ENCODE results near the gene STAT1. TPM values are rescaled to one million over a fixed set of nuclear protein-coding genes. Genes with fewer than 3 reads are reported as not detected.

The STAT1 gene
- polyA plus RNA-seq, 2 donors = 6.4 to 16.7 TPM

DNA sequence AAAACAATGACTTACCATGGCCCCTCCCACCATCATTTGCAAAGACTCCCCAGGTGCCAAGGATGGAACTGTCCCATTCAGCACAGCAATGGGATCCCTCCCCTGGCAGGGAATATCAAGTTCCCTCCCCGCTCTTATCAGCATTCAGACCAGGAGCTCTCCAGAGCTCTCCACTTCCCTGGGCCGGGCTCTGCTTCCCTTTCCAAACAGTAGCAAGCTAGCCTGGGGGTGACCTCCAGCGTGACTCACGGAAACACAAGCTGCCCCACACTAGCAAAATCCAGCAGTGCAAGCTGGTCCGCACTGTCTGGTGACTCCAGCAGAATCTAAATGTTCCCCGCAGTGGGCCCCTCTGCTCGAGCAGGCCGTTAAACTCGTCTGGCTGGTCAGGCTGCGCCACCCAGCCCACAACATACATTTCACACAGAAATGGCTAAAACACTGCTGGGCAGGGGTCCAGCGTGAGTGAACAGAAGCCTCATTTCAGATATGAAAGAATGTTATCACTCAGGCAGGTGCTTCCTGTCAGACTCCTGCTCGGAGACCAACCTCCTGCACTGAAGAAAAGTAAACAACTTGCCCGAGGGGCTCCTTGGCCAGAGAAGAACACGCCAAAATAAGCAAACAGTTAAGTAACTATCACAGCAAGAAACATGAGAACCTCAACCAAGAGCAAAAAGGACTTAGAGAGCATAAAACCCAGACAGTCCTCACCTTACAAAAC, 33.9 kb downstream of the STAT1 start:
- Histone ChIP-seq H3K4me1 (ENCODE audit: control insufficient read depth in 2 of 2, insufficient read depth in 2 of 2, low read length in 1 of 2) (no peaks in the 10 kb centered on the region), H3K27ac (ENCODE audit: low read depth in 2 of 2, low read length in 1 of 2) (no peak overlapping the region), H3K4me3 (ENCODE audit: low read depth in 1 of 2, low read length in 2 of 2) (no peak overlapping the region), H3K27me3 (ENCODE audit: control insufficient read depth in 1 of 2, insufficient read depth in 2 of 2, low read length in 2 of 2) (no peaks in the 10 kb centered on the region), H3K9me3 (ENCODE audit: control insufficient read depth in 2 of 2, insufficient read depth in 1 of 2, low read depth in 1 of 2, low read length in 1 of 2) (no peaks in the 10 kb centered on the region), H3K36me3 (ENCODE audit: control insufficient read depth in 2 of 2, insufficient read depth in 2 of 2, low read length in 1 of 2) (peaks cover 31 to 35% of the 10 kb centered on the region in 2 donors)
- 51 to 65% methylated on average over 14 of the region's 14 CpGs for WGBS, 2 donors

GRCh38 chr2:190978389-190979053, 35.5 kb downstream of the STAT1 start:
- no peaks in the 10 kb centered on the region for H3K27me3 ChIP-seq (ENCODE audit: control insufficient read depth in 1 of 2, insufficient read depth in 2 of 2, low read length in 2 of 2)
- H3K4me1 ChIP-seq (ENCODE audit: control insufficient read depth in 2 of 2, insufficient read depth in 2 of 2, low read length in 1 of 2) = no peaks in the 10 kb centered on the region
- WGBS, 2 donors = 91 to 93% methylated on average over 17 of the region's 17 CpGs
- no peaks in the 10 kb centered on the region for H3K9me3 ChIP-seq (ENCODE audit: control insufficient read depth in 2 of 2, insufficient read depth in 1 of 2, low read depth in 1 of 2, low read length in 1 of 2)
- H3K27ac ChIP-seq (ENCODE audit: low read depth in 2 of 2, low read length in 1 of 2) = no peak overlapping the region
- peaks cover 32 to 38% of the 10 kb centered on the region in 2 donors for H3K36me3 ChIP-seq (ENCODE audit: control insufficient read depth in 2 of 2, insufficient read depth in 2 of 2, low read length in 1 of 2)
- no peak overlapping the region for H3K4me3 ChIP-seq (ENCODE audit: low read depth in 1 of 2, low read length in 2 of 2)

DNA sequence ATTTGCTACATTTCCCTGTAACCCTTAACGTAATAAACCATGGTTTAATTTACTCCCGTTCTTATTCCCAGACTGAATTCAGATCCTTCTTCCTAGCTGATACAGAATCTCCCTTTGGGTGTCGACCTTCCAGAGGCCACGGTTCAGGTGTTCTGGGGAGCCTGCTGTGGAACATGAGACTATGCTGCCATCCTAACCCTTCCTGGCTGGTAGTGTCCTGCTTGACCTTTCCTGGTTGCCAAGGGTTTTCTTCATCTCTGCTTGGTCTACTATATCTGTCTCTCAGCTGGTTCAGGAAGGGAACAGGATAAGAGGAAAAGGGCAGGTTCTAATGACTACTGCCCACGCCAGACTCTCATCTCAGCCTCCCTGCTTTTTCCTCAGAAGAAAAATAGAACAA, 36.5 kb downstream of the STAT1 start:
- WGBS, 2 donors = 89 to 92% methylated on average over 5 of the region's 5 CpGs
- peaks cover 30 to 41% of the 10 kb centered on the region in 2 donors for H3K36me3 ChIP-seq (ENCODE audit: control insufficient read depth in 2 of 2, insufficient read depth in 2 of 2, low read length in 1 of 2)

DNA sequence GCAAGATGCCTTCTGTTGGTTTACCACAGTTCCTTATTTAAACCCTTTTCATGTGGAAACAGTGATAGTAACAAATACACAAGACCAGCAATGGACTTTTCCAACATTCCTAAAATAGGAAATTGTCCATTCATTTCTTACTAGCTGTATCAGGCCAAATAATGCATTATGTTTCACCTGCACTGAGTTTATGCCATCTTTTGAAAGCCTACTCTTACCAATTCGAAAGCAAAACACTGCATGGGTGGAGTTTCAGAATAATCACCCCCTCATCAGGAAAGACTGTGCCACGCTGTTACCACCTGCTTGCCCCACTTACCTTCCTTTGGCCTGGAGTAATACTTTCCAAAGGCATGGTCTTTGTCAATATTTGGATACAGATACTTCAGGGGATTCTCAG, 37.5 kb downstream of the STAT1 start:
- Histone ChIP-seq H3K4me1 (ENCODE audit: control insufficient read depth in 2 of 2, insufficient read depth in 2 of 2, low read length in 1 of 2) (no peaks in the 10 kb centered on the region), H3K27ac (ENCODE audit: low read depth in 2 of 2, low read length in 1 of 2) (no peak overlapping the region), H3K27me3 (ENCODE audit: control insufficient read depth in 1 of 2, insufficient read depth in 2 of 2, low read length in 2 of 2) (no peaks in the 10 kb centered on the region), H3K9me3 (ENCODE audit: control insufficient read depth in 2 of 2, insufficient read depth in 1 of 2, low read depth in 1 of 2, low read length in 1 of 2) (no peaks in the 10 kb centered on the region), H3K36me3 (ENCODE audit: control insufficient read depth in 2 of 2, insufficient read depth in 2 of 2, low read length in 1 of 2) (peaks cover 30 to 38% of the 10 kb centered on the region in 2 donors), H3K4me3 (ENCODE audit: low read depth in 1 of 2, low read length in 2 of 2) (no peak overlapping the region)
- 88 to 93% methylated on average over 2 of the region's 2 CpGs for WGBS, 2 donors

More for the DNA sequence above, 36.5 kb downstream of the STAT1 start:
- H3K4me1 ChIP-seq (ENCODE audit: control insufficient read depth in 2 of 2, insufficient read depth in 2 of 2, low read length in 1 of 2) = no peaks in the 10 kb centered on the region
- H3K27ac ChIP-seq (ENCODE audit: low read depth in 2 of 2, low read length in 1 of 2) = no peak overlapping the region
- no peaks in the 10 kb centered on the region for H3K27me3 ChIP-seq (ENCODE audit: control insufficient read depth in 1 of 2, insufficient read depth in 2 of 2, low read length in 2 of 2)
- no peaks in the 10 kb centered on the region for H3K9me3 ChIP-seq (ENCODE audit: control insufficient read depth in 2 of 2, insufficient read depth in 1 of 2, low read depth in 1 of 2, low read length in 1 of 2)
- H3K4me3 ChIP-seq (ENCODE audit: low read depth in 1 of 2, low read length in 2 of 2) = no peak overlapping the region

DNA sequence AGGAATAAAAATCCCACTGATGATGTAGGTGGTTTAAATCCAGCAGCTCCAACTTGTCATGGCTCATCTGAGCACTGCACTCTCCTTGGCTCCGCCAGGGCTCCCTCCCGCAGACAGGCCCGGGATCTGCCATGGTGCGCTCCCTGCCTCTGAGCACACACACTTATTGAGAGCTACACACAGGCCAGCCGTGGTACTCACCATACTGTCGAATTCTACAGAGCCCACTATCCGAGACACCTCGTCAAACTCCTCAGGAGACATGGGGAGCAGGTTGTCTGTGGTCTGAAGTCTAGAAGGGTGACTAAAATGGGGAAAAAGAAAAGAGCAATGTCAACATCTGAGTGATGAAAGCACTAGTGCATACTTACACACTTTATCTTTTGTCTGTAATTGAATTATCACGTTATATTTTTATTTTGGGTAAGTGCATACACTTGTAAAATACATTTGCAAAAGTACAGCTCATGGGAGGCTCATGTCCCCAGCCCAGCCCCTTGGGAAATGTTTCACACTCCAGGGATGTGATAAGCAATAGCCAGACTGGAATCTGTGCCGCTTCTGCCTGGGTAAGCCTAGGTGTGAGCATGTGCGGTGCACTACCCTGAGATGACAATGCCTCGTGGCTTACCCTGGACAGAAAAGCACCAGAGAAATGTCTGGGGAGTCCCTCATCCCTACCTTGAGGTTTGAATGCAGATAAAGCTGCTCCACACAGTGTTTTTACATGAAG, 39.2 kb downstream of the STAT1 start:
- Histone ChIP-seq H3K27ac (ENCODE audit: low read depth in 2 of 2, low read length in 1 of 2) (no peak overlapping the region), H3K36me3 (ENCODE audit: control insufficient read depth in 2 of 2, insufficient read depth in 2 of 2, low read length in 1 of 2) (peaks cover 30 to 44% of the 10 kb centered on the region in 2 donors), H3K4me1 (ENCODE audit: control insufficient read depth in 2 of 2, insufficient read depth in 2 of 2, low read length in 1 of 2) (no peaks in the 10 kb centered on the region), H3K4me3 (ENCODE audit: low read depth in 1 of 2, low read length in 2 of 2) (no peak overlapping the region), H3K27me3 (ENCODE audit: control insufficient read depth in 1 of 2, insufficient read depth in 2 of 2, low read length in 2 of 2) (no peaks in the 10 kb centered on the region), H3K9me3 (ENCODE audit: control insufficient read depth in 2 of 2, insufficient read depth in 1 of 2, low read depth in 1 of 2, low read length in 1 of 2) (no peaks in the 10 kb centered on the region)
- 89 to 91% methylated on average over 12 of the region's 12 CpGs for WGBS, 2 donors

- H3K9me3 ChIP-seq (ENCODE audit: control insufficient read depth in 2 of 2, insufficient read depth in 1 of 2, low read depth in 1 of 2, low read length in 1 of 2) = no peaks in the 10 kb centered on the region
- no peak overlapping the region for H3K27ac ChIP-seq (ENCODE audit: low read depth in 2 of 2, low read length in 1 of 2)
- peaks cover 29 to 44% of the 10 kb centered on the region in 2 donors for H3K36me3 ChIP-seq (ENCODE audit: control insufficient read depth in 2 of 2, insufficient read depth in 2 of 2, low read length in 1 of 2)
- H3K4me3 ChIP-seq (ENCODE audit: low read depth in 1 of 2, low read length in 2 of 2) = no peak overlapping the region
- WGBS, 2 donors = 85 to 86% methylated on average over 11 of the region's 11 CpGs
- no peaks in the 10 kb centered on the region for H3K27me3 ChIP-seq (ENCODE audit: control insufficient read depth in 1 of 2, insufficient read depth in 2 of 2, low read length in 2 of 2)
- H3K4me1 ChIP-seq (ENCODE audit: control insufficient read depth in 2 of 2, insufficient read depth in 2 of 2, low read length in 1 of 2) = no peaks in the 10 kb centered on the region
Observed at GRCh38 chr2:190973726-190974628, 40.0 kb downstream of the STAT1 start.

DNA sequence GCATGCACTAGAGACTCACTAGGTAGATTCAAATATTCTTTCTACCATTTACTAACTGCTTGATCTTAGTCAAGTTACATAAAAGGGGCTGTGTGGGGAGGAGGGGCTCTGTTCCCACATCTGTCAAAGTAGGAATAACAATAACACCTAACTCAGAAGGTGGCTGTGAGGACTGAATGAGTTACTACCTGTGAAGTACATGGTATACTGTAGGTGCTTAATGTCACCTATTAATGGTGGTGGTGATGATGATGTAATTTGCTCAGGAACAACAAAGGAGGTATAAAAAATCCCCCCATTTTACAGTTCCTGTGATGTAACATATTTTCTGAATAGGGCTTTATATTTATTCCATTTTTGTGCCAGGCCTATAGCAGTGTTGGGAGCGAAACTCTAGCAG, 40.7 kb downstream of the STAT1 start:
- Histone ChIP-seq H3K27ac (ENCODE audit: low read depth in 2 of 2, low read length in 1 of 2) (no peak overlapping the region), H3K4me3 (ENCODE audit: low read depth in 1 of 2, low read length in 2 of 2) (no peak overlapping the region), H3K27me3 (ENCODE audit: control insufficient read depth in 1 of 2, insufficient read depth in 2 of 2, low read length in 2 of 2) (no peaks in the 10 kb centered on the region), H3K36me3 (ENCODE audit: control insufficient read depth in 2 of 2, insufficient read depth in 2 of 2, low read length in 1 of 2) (peaks cover 24 to 38% of the 10 kb centered on the region in 2 donors), H3K4me1 (ENCODE audit: control insufficient read depth in 2 of 2, insufficient read depth in 2 of 2, low read length in 1 of 2) (no peaks in the 10 kb centered on the region), H3K9me3 (ENCODE audit: control insufficient read depth in 2 of 2, insufficient read depth in 1 of 2, low read depth in 1 of 2, low read length in 1 of 2) (no peaks in the 10 kb centered on the region)
- 98 to 100% methylated on average over 1 of the region's 1 CpG for WGBS, 2 donors

- WGBS, 2 donors = 81 to 88% methylated on average over 3 of the region's 3 CpGs
- Histone ChIP-seq H3K4me1 (ENCODE audit: control insufficient read depth in 2 of 2, insufficient read depth in 2 of 2, low read length in 1 of 2) (no peaks in the 10 kb centered on the region), H3K36me3 (ENCODE audit: control insufficient read depth in 2 of 2, insufficient read depth in 2 of 2, low read length in 1 of 2) (peaks cover 23 to 38% of the 10 kb centered on the region in 2 donors), H3K4me3 (ENCODE audit: low read depth in 1 of 2, low read length in 2 of 2) (no peak overlapping the region), H3K27ac (ENCODE audit: low read depth in 2 of 2, low read length in 1 of 2) (no peak overlapping the region), H3K9me3 (ENCODE audit: control insufficient read depth in 2 of 2, insufficient read depth in 1 of 2, low read depth in 1 of 2, low read length in 1 of 2) (no peaks in the 10 kb centered on the region), H3K27me3 (ENCODE audit: control insufficient read depth in 1 of 2, insufficient read depth in 2 of 2, low read length in 2 of 2) (no peaks in the 10 kb centered on the region)
Observed at GRCh38 chr2:190972846-190973245, 41.1 kb downstream of the STAT1 start.

DNA sequence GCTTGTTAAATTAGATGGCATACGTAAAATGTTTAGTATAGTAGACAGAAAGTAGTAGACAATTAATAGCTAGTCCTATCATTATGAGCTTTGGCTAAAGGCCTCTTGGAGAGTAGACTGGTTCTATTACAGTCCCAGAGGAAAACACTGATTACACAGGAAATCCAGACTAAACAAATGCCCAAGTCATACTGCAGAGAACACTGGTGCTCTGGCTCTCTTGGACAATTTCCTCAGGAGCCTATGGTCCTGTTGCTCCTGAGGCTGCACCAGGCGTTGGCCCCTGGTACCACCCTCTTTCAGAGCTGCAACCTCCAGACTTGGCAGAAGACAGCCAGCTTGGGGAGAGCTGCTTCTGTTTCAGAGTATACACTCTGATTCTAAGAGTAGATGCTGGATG, 41.8 kb downstream of the STAT1 start:
- Histone ChIP-seq H3K9me3 (ENCODE audit: control insufficient read depth in 2 of 2, insufficient read depth in 1 of 2, low read depth in 1 of 2, low read length in 1 of 2) (no peaks in the 10 kb centered on the region), H3K27me3 (ENCODE audit: control insufficient read depth in 1 of 2, insufficient read depth in 2 of 2, low read length in 2 of 2) (no peaks in the 10 kb centered on the region), H3K27ac (ENCODE audit: low read depth in 2 of 2, low read length in 1 of 2) (no peak overlapping the region), H3K36me3 (ENCODE audit: control insufficient read depth in 2 of 2, insufficient read depth in 2 of 2, low read length in 1 of 2) (peaks cover 20 to 38% of the 10 kb centered on the region in 2 donors), H3K4me1 (ENCODE audit: control insufficient read depth in 2 of 2, insufficient read depth in 2 of 2, low read length in 1 of 2) (no peaks in the 10 kb centered on the region), H3K4me3 (ENCODE audit: low read depth in 1 of 2, low read length in 2 of 2) (no peak overlapping the region)
- 82 to 86% methylated on average over 2 of the region's 2 CpGs for WGBS, 2 donors

Measured in esophagus (tissue), 2 donors.